Lung (tissue), 12 donors: Measurements from ENCODE around the gene PIK3R4. TPM values are rescaled to one million over a fixed set of nuclear protein-coding genes. Genes with fewer than 3 reads are reported as not detected.

ENCODE experiments used
- ATAC-seq: fragments of 200-7000 bp; cut with Tn5 transposase; one replicate; pipeline ENCODE4 v1.9.1; 2020; ENCODE audit warnings: moderate number of reproducible peaks; ENCODE audit not compliant: insufficient read depth, low FRiP score
- DNase-seq, 3 donors: peaks; one replicate each; pipeline ENCODE4 v3.0.0-alpha.2; 2013 to 2017
- H3K27ac ChIP-seq, 2 donors: one replicate each; pipeline ENCODE4 v1.5.1; 2013; ENCODE audit warnings: mild to moderate bottlenecking in 2 of 2, moderate library complexity in 2 of 2, control low read depth in 1 of 2, inconsistent platforms in 1 of 2, low read depth in 1 of 2, low read length in 1 of 2
- H3K27me3 ChIP-seq, 3 donors: one replicate each; pipeline ENCODE4 v1.5.1; 2013; ENCODE audit warnings: low read length in 2 of 3; ENCODE audit not compliant: control insufficient read depth in 3 of 3, insufficient read depth in 3 of 3
- H3K36me3 ChIP-seq, 4 donors: one replicate each; pipeline ENCODE4 v1.5.1; 2013; ENCODE audit warnings: low read length in 4 of 4, mild to moderate bottlenecking in 1 of 4, moderate library complexity in 1 of 4; ENCODE audit not compliant: control insufficient read depth in 4 of 4, insufficient read depth in 4 of 4
- H3K4me1 ChIP-seq, 5 donors: one replicate each; pipeline ENCODE4 v1.5.1; 2013; ENCODE audit warnings: low read length in 5 of 5, mild to moderate bottlenecking in 2 of 5, moderate library complexity in 1 of 5; ENCODE audit not compliant: control insufficient read depth in 5 of 5, insufficient read depth in 5 of 5
- H3K4me3 ChIP-seq: one replicate; pipeline ENCODE4 v1.5.1; 2013; ENCODE audit warnings: mild to moderate bottlenecking, control low read depth, moderate library complexity
- H3K9ac ChIP-seq, 2 donors: one replicate each; pipeline ENCODE4 v1.5.1; 2013; ENCODE audit warnings: low read length in 2 of 2, control low read depth in 1 of 2; ENCODE audit not compliant: insufficient read depth in 1 of 2
- H3K9me3 ChIP-seq, 4 donors: one replicate each; pipeline ENCODE4 v1.5.1; 2013; ENCODE audit warnings: low read length in 3 of 4, mild to moderate bottlenecking in 1 of 4, moderate library complexity in 1 of 4; ENCODE audit not compliant: control insufficient read depth in 4 of 4, insufficient read depth in 3 of 4
- WGBS, 2 donors: extraction: QIAGEN DNeasy Blood & Tissue Kit; methylation state at CpG; one replicate each; pipeline ENCODE4 v1.1.7; 2013; 5-methylcytosine and 5-hydroxymethylcytosine counted together
- polyA plus RNA-seq, 2 donors: library from polyadenylated mRNA; stranded (reverse); fragments of 200-250 nt; gene quantifications; one replicate each; pipeline ENCODE4 v1.2.1, GENCODE V29; 2013
- total RNA-seq, 2 donors: library from RNA; depleted of rRNA in 1 of 2; stranded (reverse); fragments of >200 nt in 1 of 2; gene quantifications; one replicate each; pipeline ENCODE4 v1.2.1, GENCODE V29; 2014 to 2021
- TF ChIP-seq, protein P1 (sequence below): IDR thresholded peaks from 2 replicates; pipeline ENCODE4 v1.5.1; 2012; ENCODE audit warnings: mild to moderate bottlenecking; ENCODE audit errors: control extremely low read depth, extremely low read depth
- donor health status: control.
- donor health status: control.
- donor health status: Bipolar disorder and iron deficiency.
- donor health status: healthy.
- donor health status: DM: yes; HTN: yes; CAD: no.

PIK3R4 gene
- total and polyA plus RNA-seq, 4 donors, result 21.6 to 43.0 (median 25.8) TPM

DNA sequence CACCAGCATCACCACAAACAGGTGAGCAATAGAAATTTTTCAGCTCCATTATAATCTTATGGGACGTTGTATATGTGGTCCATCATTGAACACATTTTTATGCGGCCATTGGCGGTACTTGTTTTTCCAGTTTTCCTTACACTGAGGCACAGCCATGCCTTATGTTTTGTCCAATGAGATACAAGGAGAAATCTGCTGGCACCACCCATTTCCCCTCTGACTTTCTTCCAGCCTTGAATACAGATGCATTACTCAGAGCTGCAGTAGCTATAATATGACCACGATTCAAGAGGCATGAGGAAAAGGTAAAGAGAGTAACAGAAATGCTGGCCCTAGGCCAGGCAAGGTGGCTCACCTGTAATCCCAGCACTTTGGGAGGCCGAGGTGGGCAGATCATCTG is 9.0 kb upstream of the PIK3R4 start:
- DNase-seq (peak in 1 of 3 donors; percentile 5), ATAC-seq (no peak)
- Histone ChIP-seq H3K4me1 (no peaks in the 10 kb centered on the region), H3K4me3 (no peak overlapping the region), H3K9me3 (no peaks in the 10 kb centered on the region), H3K36me3 (no peaks in the 10 kb centered on the region), H3K9ac (no peak overlapping the region), H3K27ac (no peak overlapping the region), H3K27me3 (no peaks in the 10 kb centered on the region)
- TF ChIP-seq, protein P1, sequence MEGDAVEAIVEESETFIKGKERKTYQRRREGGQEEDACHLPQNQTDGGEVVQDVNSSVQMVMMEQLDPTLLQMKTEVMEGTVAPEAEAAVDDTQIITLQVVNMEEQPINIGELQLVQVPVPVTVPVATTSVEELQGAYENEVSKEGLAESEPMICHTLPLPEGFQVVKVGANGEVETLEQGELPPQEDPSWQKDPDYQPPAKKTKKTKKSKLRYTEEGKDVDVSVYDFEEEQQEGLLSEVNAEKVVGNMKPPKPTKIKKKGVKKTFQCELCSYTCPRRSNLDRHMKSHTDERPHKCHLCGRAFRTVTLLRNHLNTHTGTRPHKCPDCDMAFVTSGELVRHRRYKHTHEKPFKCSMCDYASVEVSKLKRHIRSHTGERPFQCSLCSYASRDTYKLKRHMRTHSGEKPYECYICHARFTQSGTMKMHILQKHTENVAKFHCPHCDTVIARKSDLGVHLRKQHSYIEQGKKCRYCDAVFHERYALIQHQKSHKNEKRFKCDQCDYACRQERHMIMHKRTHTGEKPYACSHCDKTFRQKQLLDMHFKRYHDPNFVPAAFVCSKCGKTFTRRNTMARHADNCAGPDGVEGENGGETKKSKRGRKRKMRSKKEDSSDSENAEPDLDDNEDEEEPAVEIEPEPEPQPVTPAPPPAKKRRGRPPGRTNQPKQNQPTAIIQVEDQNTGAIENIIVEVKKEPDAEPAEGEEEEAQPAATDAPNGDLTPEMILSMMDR, result no peak
- WGBS, 2 donors, result 81 to 83% methylated on average over 5 of the region's 5 CpGs

DNA sequence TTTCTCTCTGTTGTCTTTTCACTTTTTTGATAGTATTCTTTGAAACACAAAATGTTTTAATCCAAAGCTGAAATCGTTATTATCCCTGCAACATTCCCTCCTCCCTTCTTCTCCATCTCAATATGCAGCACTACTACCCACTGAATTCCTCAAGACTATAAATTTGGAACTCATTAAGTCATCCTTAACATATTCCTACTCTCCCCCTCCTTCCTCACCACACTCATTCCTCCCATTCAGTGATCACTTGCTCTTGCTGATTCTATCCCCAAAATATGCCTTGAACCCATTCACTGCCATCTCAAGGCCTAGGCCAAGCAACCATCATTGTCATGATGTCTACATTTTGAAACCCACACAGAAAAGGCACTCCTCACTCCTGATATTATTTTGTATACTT is 2.4 kb upstream of the PIK3R4 start:
- WGBS, 2 donors, result 73 to 93% methylated on average over 1 of the region's 1 CpG
- DNase-seq, result peak in 1 of 3 donors; percentile 9
- TF ChIP-seq, protein P1, result no peak
- ATAC-seq, result no peak
- H3K9me3 ChIP-seq, result no peaks in the 10 kb centered on the region
- no peak overlapping the region for H3K4me3 ChIP-seq
- no peak overlapping the region for H3K9ac ChIP-seq
- H3K27ac ChIP-seq, result no peak overlapping the region
- H3K27me3 ChIP-seq, result no peaks in the 10 kb centered on the region
- peaks cover 3 to 25% (median 9%) of the 10 kb centered on the region in 5 donors for H3K4me1 ChIP-seq
- H3K36me3 ChIP-seq, result peaks cover 0 to 6% (median 3%) of the 10 kb centered on the region in 4 donors

DNA sequence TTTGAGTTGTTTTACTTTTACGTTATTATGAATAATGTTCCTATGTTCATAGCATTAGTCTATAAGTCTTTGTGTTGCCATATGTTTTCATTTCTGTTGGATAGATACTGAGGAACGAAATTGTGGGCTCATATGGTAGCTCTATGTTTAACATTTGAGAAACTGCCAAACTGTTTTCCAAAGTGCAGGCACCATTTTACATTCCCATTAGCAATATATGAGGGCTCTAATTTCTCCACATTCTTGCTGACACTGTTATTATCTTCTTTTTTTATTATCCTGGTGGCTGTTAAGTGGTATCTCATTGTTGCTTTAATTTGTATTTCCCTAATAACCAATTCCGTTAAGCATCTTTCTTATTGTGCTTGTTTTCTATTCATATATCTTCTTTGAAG is 1.8 kb upstream of the PIK3R4 start:
- H3K9ac ChIP-seq, result peak overlapping the region in 1 of 2 donors; percentile 78
- TF ChIP-seq, protein P1, result no peak
- no peak overlapping the region for H3K27ac ChIP-seq
- H3K9me3 ChIP-seq, result no peaks in the 10 kb centered on the region
- no peaks in the 10 kb centered on the region for H3K27me3 ChIP-seq
- H3K4me3 ChIP-seq, result no peak overlapping the region
- no peak for ATAC-seq
- 72 to 76% methylated on average over 3 of the region's 3 CpGs for WGBS, 2 donors
- peaks cover 3 to 29% (median 15%) of the 10 kb centered on the region in 5 donors for H3K4me1 ChIP-seq
- DNase-seq, result peak in 2 of 3 donors; percentile 34 to 37
- peaks cover 0 to 11% (median 5%) of the 10 kb centered on the region in 4 donors for H3K36me3 ChIP-seq

DNA sequence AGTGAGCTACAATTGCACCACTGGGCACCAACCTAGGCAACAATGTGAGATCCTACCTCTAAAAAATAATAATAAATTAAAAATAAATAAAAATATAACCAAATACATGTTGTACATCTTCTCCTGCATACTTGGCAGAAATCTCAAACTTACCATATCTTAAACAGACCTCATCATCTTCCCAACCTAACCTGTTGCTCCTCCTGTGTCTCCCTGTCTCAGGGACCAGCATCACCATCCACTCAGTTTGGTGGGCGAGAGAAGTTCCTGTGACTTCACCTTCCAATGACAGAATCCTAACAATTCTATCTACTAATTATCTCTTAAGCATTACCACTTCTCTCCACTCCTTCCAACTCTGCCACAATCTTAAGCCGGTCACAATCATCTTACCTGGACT is 3.3 kb downstream of the PIK3R4 start:
- DNase-seq (no peak), ATAC-seq (no peak)
- H3K27me3 ChIP-seq, result no peaks in the 10 kb centered on the region
- TF ChIP-seq, protein P1, result no peak
- peaks cover 3 to 29% (median 16%) of the 10 kb centered on the region in 5 donors for H3K4me1 ChIP-seq
- WGBS, 2 donors, result 95% methylated on average over 2 of the region's 2 CpGs
- H3K9me3 ChIP-seq, result no peaks in the 10 kb centered on the region
- no peak overlapping the region for H3K27ac ChIP-seq
- peaks cover 3 to 20% (median 8%) of the 10 kb centered on the region in 4 donors for H3K36me3 ChIP-seq
- H3K9ac ChIP-seq, result no peak overlapping the region
- H3K4me3 ChIP-seq, result no peak overlapping the region
